GM19397 (cell line): ENCODE data around the gene ENO3.
"Not testable (repeated sequence)": the region's sequence is repeated elsewhere in the genome, so short reads cannot be mapped to it uniquely, and the experiment has no call there.

ENCODE experiments used
- ATAC-seq: cut with Tn5 transposase; IDR thresholded peaks from one replicate; pipeline ENCODE4 v1.9.1; 2021; ENCODE audit warnings: mild to moderate bottlenecking, moderate library complexity; ENCODE audit not compliant: unreplicated experiment

Gene ENO3

DNA sequence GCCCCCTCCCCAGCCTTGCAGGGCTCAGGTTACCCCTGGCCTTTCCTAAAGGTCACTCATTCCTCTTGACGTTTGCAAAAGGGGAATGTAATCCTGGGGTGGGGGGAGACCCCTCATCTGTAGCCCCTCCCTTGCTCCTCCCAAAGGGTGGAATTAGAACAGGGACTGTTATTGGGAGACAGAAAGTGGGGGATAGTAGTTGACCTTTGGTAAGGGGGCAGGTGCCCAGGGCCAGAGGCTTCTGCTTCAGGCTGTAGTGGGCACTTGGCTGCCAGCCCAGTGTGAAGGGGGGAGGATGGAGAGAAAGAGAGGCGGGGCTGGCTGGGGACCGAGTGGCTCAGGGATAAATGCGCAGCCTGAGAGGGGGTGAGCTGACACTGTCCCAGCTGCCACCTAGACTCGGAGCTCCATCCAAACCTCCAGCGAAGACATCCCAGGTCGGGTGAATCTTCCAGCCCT is at the start of gene ENO3:
ENO3 (plus strand) TSS at position 374 of the 459 bp plus-strand sequence. CDS start 711 bp downstream, outside the sequence.
- no peak for ATAC-seq

- no peak for ATAC-seq
Measured at GRCh38 chr17:4901648-4902344, 49.1 kb upstream of the ENO3 start.

DNA sequence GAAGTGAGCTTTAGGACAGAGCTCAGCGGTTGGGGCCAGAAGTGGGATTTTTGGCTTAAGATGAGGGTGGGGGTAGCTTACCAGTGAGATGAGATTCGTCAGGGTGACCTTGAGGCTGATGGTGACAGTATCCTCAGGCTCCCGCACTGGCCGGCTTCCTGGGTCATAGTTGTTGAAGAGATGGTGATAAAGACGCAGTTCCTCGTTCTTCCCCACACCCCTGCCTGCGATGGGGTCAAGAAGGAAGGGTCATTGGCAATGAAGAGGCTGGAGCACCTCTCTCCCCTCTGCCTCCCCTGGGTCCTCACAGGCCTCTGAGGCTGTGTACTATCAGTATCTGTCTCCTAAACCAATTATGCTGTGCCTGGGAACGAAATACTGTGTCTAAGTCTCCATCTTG is 48.4 kb upstream of the ENO3 start:
- no peak for ATAC-seq

- no peak for ATAC-seq
Measured at GRCh38 chr17:4903051-4903818, 47.7 kb upstream of the ENO3 start, which contains the start of gene CHRNE. TSS of gene CHRNE (minus strand) at chr17:4903098. CDS start at chr17:4903063, 35 bp downstream.

DNA sequence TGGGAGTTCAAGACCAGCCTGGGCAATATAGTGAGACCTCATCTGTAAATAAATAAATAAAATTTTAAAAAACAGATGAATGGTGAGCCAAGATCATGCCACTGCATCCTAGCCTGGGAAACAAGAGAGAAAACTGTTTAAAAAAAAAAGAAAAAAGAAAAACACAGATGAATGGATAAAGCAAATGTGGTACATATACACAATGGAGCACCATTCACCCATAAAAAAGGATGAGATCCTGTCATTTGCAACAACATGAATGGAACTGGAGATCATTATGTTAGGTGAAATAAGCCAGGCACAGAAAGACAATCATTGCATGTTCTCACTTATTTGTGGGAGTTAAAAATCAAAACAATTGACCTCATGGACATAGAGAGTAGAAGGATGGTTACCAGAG is 44.3 kb upstream of the ENO3 start:
- not testable (repeated sequence) for ATAC-seq

- no peak for ATAC-seq
Measured at GRCh38 chr17:4908301-4908700, 42.6 kb upstream of the ENO3 start.

- ATAC-seq: no peak
Measured at GRCh38 chr17:4908711-4909496, 42.0 kb upstream of the ENO3 start.

GRCh38 chr17:4913994-4914393 is 36.9 kb upstream of the ENO3 start:
- ATAC-seq: no peak

DNA sequence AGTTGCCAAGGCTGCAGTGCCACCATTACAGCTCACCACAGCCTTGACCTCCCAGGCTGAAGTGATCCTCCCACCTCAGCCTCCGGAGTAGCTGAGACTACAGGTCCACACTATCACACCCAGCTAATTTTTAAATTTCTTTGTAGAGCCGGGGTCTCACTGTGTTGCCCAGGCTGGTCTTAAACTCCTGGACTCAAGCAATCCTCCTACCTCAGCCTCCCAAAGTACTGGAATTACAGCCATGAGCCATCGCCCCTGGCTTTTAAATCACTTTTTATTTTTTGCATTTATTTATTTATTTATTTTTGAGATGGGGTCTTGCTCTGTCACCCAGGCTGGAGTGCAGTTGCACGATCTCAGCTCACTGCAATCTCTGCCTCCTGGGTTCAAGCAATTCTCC is 36.4 kb upstream of the ENO3 start:
- not testable (repeated sequence) for ATAC-seq

DNA sequence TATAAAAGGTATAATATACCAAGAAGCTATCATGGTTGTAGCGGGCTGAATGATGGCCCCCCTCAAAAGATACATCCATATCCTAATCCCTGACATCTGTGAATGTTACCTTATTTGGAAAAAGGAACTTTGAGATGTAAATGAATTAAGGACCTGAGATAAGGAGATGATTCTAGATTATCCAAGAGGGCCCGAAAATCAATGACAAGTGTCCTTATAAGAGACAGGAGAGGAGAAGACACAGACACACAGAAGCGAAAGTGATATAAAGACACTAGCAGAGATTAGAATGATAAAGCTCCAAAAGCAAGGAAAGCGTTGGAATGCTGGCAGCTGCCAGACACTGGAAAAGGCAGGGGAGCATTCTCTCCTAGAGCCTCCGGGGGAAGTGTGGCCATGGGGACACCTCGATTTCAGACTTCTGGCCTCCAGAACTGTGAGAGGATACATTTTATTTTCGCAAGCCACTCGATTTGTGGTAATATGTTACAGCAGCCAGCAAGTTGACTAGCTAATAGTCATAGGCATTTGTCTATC is 31.3 kb upstream of the ENO3 start:
- ATAC-seq: no peak

GRCh38 chr17:4920351-4921048 is 30.4 kb upstream of the ENO3 start:
- no peak for ATAC-seq

GRCh38 chr17:4921320-4921719 is 29.6 kb upstream of the ENO3 start:
- ATAC-seq: no peak

DNA sequence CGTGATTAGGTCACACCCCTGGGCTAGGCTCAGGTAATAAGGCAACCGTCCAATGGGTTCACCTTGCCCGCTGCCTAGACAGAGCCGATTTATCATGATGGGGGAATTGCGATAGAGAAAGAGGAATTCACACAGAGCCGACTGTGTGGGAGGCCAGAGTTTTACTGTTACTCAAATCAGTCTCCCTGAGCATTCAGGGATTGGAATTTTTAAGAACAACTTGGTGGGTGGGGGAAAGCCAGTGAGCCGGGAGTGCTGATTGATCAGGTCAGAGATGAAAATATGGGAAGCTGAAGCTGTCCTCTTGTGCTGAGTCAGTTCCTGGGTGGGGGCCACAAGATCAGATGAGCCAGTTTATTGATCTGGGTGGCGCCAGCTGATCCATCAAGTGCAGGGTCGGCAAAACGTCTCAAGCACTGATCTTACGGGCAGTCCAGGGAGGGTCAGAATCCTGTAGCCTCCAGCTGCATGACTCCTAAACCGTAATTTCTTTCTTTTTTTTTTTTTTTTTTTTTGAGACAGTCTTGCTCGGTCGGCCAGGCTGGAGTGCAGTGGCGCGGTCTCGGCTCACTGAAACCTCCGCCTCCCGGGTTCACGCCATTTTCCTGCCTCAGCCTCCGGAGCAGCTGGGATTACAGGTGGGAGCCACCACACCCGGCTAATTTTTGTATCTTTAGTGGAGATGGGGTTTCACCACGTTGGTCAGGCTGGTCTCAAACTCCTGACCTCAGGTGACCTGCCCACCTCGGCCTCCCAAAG is 24.2 kb upstream of the ENO3 start:
- ATAC-seq: not testable (repeated sequence)

DNA sequence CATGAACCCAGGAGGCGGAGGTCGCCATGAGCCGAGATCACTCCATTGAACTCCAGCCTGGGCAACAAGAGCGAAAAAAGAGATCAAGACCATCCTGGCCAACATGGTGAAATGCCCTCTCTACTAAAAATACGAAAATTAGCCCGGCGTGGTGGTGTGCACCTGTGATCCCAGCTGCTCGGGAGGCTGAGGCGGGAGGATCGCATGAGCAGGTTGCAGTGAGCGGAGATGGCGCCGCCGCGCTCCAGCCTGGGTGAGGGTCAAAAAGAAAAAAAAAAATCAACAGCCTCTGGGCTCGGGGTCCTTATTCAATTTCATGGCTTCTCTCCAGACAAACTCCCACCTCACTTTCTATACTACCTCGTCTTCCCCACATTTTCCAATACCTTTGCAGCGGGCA is 22.0 kb upstream of the ENO3 start:
- ATAC-seq: no peak

GRCh38 chr17:4931963-4932362 is 19.0 kb upstream of the ENO3 start, which contains the start of gene GP1BA:
TSS of gene GP1BA (plus strand) at chr17:4932277. CDS start at chr17:4932605, 328 bp downstream.
- ATAC-seq: no peak

- no peak for ATAC-seq
Measured at GRCh38 chr17:4932756-4933155, 18.2 kb upstream of the ENO3 start.

GRCh38 chr17:4933646-4934045 is 17.3 kb upstream of the ENO3 start:
- no peak for ATAC-seq

- ATAC-seq: no peak
Measured at GRCh38 chr17:4934173-4934979, 16.5 kb upstream of the ENO3 start.

- ATAC-seq: no peak
Measured at GRCh38 chr17:4935650-4936049, 15.3 kb upstream of the ENO3 start.
